T-helper 2 cell treated with Interferon-gamma antibody and Interleukin-4, amounts not matched to agents 5 μg/mL and 100 μg/mL, for 36 hours (primary cell): ENCODE results near the gene ZNF436.
"Not testable (repeated sequence)": the region's sequence is repeated elsewhere in the genome, so short reads cannot be mapped to it uniquely, and the experiment has no call there.

Experiments
- DNase-seq: peaks from one replicate; pipeline ENCODE4 v3.0.0; 2021; ENCODE audit warnings: low spot score
- H3K27ac Mint-ChIP-seq: one replicate; pipeline ENCODE4 v1.8.0; 2021; ENCODE audit warnings: mild to moderate bottlenecking, mixed read lengths
- H3K27me3 Mint-ChIP-seq: one replicate; pipeline ENCODE4 v1.8.0; 2021; ENCODE audit warnings: low read depth, mixed read lengths
- H3K36me3 Mint-ChIP-seq: one replicate; pipeline ENCODE4 v1.8.0; 2021; ENCODE audit warnings: low read depth, mixed read lengths
- H3K4me1 Mint-ChIP-seq: one replicate; pipeline ENCODE4 v1.8.0; 2021; ENCODE audit warnings: low read depth, mixed read lengths
- H3K4me3 Mint-ChIP-seq: one replicate; pipeline ENCODE4 v1.8.0; 2022; ENCODE audit warnings: mild to moderate bottlenecking, moderate library complexity, mixed read lengths
- H3K9me3 Mint-ChIP-seq: one replicate; pipeline ENCODE4 v1.8.0; 2021; ENCODE audit warnings: mixed read lengths

ZNF436 gene

DNA sequence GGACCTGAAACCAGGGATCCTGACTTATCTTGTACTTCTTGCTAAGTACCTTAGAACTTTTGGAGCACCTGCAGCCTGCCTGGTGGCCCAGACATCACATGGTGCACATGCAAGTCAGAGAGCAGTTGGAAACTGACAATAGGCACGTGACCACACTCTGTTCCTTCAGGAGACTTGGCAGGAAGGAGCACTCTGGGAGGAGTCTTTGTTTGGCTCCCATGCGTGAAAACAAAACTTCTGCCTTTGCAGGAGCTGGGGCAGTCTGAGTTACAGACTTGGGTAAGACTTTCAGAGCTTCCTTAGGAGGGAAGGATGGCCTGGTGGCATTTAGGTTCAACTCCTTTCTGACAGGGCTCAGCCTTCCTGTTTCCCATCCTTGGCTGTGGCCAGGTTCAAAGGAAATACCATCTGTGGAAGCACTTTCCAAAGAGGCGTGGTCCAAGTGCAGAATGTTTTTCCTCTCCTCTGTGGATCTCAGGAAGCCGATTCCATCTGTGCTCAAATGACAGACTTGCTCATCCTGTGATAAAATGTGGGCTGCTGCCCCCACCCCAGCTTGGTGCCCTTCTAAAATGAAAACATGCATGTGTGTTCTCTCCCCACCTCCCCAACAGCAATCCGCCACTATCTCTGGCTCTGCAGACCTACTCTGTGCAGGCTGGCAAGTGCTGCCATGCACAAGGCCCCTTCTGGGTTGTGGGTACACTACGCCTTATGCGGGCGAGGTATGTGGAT lies 14.1 kb upstream of the ZNF436 start:
- Mint-ChIP-seq H3K36me3 (no peaks in the 10 kb centered on the region), H3K4me1 (no peaks in the 10 kb centered on the region), H3K27me3 (no peaks in the 10 kb centered on the region), H3K27ac (no peak overlapping the region), H3K4me3 (no peak overlapping the region), H3K9me3 (no peaks in the 10 kb centered on the region)
- DNase-seq, result no peak

DNA sequence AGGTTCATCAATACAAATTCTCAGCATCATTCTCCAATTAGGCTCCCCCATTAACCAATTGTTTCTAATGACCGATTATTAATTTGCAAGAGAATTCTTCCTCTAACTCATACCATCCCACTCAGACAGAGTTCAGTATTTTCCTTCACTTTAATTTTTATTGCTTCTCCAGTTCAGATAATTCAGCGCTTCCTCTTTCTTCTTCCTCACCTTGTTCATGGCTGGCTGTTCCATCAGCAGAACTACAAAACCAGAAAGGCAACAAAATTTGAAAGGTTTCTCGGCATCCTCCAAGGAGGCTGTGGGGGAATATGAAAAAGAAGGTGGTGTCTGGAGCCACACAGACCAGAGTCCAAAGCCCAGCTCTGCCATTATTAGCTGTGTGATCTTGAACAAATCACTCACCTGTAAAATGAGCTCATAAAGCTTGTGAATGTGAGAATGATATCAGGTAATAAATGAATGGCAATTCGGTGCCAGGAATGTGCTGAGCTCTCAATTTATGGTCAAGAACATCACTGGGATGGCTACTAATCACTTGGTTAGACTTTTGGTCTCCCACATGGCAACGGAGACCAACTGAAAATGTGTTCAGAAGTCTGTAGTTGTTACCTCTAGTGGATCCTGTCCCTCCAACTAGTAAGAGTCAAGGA lies 11.7 kb upstream of the ZNF436 start:
- DNase-seq, result no peak
- Mint-ChIP-seq H3K27me3 (no peaks in the 10 kb centered on the region), H3K9me3 (no peaks in the 10 kb centered on the region), H3K27ac (no peak overlapping the region), H3K4me1 (no peaks in the 10 kb centered on the region), H3K4me3 (no peak overlapping the region), H3K36me3 (no peaks in the 10 kb centered on the region)

DNA sequence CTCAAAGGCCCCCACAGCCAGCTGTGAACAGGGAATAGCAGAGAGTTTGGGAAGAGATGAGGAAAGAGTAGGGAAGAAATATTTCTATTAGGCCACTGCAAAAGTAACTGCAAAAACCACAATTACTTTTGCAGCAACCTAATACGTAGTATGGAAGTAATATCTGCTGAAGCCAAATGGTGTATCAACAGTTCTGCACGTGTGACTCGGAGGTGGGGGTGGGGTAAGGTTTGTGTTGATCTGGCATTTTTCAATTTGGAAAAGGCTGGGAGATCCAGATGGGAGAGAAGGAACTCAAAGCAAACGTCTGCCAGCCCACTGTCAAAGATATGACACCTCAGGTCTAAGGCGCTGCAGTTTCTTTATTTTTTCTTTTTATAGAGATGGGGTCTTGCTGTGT lies 11.1 kb upstream of the ZNF436 start:
- H3K36me3 Mint-ChIP-seq, result no peaks in the 10 kb centered on the region
- H3K4me3 Mint-ChIP-seq, result no peak overlapping the region
- H3K27me3 Mint-ChIP-seq, result no peaks in the 10 kb centered on the region
- H3K9me3 Mint-ChIP-seq, result no peaks in the 10 kb centered on the region
- no peak overlapping the region for H3K27ac Mint-ChIP-seq
- no peak for DNase-seq
- no peaks in the 10 kb centered on the region for H3K4me1 Mint-ChIP-seq

DNA sequence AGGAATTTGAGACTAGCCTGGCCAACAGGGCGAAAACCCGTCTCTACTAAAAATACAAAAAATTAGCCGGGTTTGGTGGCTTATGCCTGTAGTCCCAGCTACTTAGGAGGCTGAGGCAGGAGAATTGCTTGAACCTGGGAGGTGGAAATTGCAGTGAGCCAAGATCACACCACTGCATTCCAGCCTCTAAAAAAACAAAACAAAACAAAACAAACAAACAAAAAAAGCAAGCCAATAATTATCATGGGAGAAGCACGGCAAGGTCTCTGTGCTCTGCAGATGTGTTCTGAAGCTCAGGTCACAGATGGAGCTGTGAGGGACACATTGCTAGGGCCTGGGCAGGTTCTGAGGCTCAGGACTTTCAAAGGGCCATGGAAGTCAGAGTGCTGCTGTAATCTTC lies 10.6 kb upstream of the ZNF436 start:
- not testable (repeated sequence) for H3K4me3 Mint-ChIP-seq

DNA sequence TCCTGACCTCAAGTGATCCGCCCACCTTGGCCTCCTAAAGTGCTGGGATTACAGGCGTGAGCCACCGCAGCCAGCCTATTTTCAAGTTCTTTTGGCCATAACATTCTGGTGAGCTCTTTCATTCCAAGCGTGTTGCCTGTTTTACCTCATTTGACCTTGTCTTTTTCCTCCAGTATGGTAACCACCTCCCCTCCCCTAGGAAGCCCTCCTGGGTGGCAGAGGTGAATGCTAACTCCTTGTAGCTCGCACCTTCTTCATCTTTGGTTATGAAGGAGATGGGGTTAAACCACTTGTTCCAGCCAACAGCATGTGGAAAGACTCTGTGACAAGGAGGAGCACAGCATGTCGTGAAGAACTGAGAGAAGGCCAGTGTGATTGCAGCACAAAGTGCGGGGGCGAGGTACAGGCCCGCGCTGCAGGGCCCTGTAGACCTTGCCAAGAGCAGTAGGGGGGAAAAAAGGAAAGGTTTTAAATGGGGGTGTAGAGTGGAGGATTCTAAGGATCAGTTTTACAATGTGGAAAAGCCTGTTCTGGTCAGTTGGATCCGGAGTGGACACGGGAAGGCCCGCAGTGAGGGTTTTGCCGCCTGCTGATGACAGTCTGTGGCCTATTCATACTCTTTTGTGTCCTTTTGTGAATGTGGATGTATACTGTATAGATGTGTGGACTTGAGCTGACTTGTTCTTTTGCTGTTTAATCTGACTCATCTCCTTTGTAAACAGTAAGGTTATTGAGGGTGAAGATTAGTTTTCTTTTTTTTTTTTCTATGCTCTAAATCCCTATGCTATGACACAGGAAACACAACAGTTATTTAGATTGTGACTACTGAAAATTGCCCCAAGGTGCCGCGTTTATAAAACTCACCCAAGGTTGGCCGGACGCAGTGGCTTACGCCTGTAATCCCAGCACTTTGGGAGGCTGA lies 7.5 kb upstream of the ZNF436 start:
- H3K27me3 Mint-ChIP-seq, result no peaks in the 10 kb centered on the region
- no peak overlapping the region for H3K4me3 Mint-ChIP-seq
- no peak overlapping the region for H3K27ac Mint-ChIP-seq
- H3K9me3 Mint-ChIP-seq, result no peaks in the 10 kb centered on the region
- H3K4me1 Mint-ChIP-seq, result peaks cover 1% of the 10 kb centered on the region
- DNase-seq, result no peak
- H3K36me3 Mint-ChIP-seq, result no peaks in the 10 kb centered on the region

More for the DNA sequence above, 10.6 kb upstream of the ZNF436 start:
- not testable (repeated sequence) for H3K27me3 Mint-ChIP-seq, H3K36me3 Mint-ChIP-seq, H3K27ac Mint-ChIP-seq, H3K4me1 Mint-ChIP-seq, H3K9me3 Mint-ChIP-seq, DNase-seq

DNA sequence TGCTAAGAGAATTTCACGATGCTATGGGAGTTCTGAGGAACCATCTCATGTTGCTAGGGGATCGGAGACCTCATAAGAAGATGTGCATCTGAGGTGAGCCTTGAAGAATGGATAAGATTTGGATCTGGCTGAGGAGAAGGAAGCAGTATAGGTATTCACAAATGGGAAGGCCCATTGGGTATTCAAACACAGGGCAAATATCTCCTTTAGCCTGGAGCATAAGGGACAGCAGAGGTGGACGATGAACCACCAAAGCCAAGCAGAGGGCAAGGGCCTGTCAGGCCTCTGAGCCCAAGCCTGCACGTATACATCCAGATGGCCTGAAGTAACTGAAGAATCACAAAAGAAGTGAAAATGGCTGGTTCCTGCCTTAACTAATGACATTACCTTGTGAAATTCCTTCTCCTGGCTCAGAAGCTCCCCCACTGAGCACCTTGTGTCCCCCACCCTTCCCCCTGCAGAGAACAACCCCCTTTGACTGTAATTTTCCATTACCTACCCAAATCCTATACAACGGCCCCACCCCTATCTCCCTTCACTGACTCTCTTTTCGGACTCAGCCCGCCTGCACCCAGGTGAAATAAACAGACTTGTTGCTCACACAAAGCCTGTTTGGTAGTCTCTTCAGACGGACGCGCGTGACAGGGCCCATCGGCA lies 4.6 kb upstream of the ZNF436 start:
- H3K36me3 Mint-ChIP-seq, H3K27ac Mint-ChIP-seq, DNase-seq, H3K9me3 Mint-ChIP-seq, H3K4me3 Mint-ChIP-seq, H3K27me3 Mint-ChIP-seq: not testable (repeated sequence)
- peaks cover 17% of the 10 kb centered on the region for H3K4me1 Mint-ChIP-seq

DNA sequence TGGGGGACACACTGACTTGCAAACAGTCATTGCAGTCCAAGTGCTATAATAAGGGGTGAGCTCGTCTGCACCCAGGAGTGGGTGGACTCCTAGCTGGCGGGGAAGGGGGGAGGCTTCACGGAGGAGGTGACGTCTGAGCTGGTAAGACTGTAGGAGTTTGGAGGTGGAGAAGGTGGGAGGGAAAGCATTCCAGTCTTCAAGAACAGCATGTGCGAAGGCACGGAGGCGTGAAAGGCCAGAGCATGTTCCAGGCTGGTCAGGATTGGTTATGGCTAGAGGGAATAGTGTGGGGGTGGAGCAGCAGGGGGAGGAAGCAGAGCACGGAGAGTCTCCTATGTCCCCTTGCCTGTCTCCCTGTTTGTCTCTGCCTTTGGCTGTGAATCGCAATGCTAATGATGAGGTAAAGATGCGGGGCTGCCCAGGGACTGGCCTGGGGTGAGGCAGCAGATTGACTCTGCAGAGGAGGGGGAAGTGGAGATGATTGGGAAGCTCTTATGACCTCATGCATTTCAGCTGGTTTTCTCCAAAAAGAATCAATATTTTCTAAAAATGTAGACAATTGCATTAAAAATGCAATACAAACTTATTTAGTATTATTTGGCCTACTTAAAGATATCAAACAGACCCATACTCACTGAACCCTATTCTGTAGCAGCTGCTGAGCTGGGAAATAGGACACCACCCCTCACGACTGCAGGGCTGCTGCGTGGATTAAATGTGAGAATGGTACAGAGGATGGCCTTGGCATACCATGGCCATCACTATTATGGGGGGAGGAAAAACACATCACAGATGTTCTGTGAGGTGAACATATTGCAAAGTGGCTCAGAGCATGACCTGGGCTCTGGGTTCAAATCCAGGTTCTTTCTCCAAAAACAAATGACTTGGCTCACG lies 2.6 kb upstream of the ZNF436 start:
- DNase-seq, result no peak
- H3K9me3 Mint-ChIP-seq, result no peaks in the 10 kb centered on the region

DNA sequence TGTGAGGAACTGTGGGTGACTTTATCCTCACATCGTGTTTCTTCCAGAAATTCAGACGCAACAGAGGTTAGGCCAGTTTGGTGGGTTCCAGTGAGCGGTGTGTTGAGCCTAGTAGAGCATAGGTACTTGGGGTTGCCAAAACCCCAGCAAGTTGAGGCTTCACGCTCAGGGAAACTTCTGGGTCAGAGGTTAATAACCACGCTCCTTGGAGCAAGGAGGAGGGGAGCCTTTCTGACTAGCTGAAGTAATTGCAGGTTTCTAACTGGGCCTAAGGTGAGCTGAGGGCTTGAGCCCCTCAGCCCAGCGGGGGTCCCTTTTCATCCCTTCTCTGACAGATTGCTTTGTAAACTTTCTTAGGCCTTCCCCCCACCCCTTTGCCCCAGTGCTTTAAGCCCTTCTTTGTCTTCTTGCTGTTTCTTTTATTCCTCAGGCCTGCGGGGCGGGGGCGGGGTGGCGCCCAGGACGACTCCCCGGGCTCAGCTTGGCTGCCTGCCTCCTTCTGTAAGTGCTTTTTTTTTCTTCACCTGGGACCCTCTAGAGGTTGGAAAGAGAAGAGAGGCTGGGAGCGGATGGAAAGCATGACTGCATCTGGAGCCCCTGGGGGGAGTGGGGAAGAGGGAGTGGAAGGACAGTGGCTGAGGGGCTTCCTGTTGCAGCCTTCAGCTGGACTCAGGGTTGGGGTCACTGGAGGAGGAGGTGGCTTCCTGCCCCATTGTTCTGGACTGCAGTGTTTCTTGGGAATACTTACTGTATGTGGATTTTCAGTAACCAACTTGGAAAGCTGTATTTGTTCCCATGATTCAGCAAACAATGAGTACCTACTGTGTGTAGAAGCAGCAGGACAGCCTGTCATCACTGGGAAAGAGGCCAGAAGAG lies 1.3 kb upstream of the ZNF436 start:
- Mint-ChIP-seq H3K4me3 (peak overlapping the region; percentile 42), H3K27me3 (no peaks in the 10 kb centered on the region), H3K36me3 (peaks cover 21% of the 10 kb centered on the region), H3K27ac (no peak overlapping the region), H3K9me3 (peaks cover 12% of the 10 kb centered on the region), H3K4me1 (peaks cover 29% of the 10 kb centered on the region)
- DNase-seq, result no peak

More for the DNA sequence above, 2.6 kb upstream of the ZNF436 start:
- Mint-ChIP-seq H3K27me3 (no peaks in the 10 kb centered on the region), H3K4me3 (no peak overlapping the region), H3K36me3 (peaks cover 8% of the 10 kb centered on the region), H3K4me1 (peaks cover 24% of the 10 kb centered on the region), H3K27ac (no peak overlapping the region)

DNA sequence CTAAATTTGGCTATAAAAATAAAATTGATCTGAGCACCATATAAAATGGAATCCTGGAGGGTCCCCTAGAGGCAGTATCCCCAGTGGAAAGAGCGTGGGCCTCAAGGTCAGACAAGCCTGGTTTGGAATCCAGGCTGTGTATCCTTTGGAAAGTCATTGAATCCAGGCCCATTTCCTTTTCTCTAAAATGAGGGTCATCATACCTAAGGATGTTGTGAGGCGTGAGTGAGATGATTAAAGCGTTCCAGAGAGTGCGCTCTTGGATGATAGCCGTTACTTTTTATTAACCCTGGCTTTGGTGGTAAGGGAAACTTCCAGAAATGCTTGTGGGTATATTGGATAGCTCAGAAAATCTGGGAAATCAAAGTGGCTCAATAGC lies 683 bp upstream of the ZNF436 start:
- no peak overlapping the region for H3K27ac Mint-ChIP-seq
- H3K36me3 Mint-ChIP-seq, result peaks cover 24% of the 10 kb centered on the region
- peaks cover 15% of the 10 kb centered on the region for H3K9me3 Mint-ChIP-seq
- H3K4me3 Mint-ChIP-seq, result peak overlapping the region; percentile 92
- no peaks in the 10 kb centered on the region for H3K27me3 Mint-ChIP-seq
- H3K4me1 Mint-ChIP-seq, result peaks cover 29% of the 10 kb centered on the region
- no peak for DNase-seq

DNA sequence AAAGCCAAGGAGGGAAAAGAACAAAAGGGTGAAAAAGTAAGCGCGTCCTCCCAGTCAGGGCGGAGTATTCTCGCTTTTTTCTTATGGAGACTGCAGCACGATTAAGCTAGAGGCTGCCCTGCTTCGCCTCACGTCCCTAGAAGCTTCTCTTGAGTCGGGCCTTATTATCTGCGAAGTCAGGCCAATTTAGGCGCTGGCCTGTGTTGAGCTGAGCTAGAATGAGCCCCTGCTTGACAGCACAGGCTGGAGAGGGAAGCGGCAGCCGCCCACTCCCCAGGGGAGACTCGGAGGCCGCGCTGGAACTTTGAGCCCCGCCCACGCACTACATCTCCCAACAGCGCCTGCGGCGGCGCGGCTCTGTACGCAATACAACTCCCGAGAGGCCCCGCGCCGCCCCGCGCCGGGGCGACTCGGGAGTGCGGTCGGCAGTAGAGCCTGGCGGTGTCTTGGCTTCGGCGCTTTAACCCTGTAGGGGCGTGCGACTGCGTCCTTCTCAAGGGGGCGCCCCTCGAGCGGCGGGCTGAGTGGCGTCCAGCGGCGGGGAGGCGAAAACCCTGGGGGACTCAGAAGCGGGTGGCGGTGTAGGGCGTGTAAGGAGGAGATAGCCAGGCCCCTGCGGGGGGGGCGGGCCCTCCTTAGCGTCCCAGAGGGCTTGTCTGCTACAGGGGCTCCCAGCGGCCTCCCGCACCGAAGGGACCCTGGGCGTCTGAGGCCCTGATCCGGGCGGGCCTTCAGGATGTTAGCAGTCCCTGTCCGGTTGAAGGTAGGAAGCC lies 888 bp downstream of the ZNF436 start:
- peak overlapping the region; percentile 95 for H3K27ac Mint-ChIP-seq
- DNase-seq, result peak; percentile 92
- peak overlapping the region; percentile 92 for H3K4me3 Mint-ChIP-seq
- H3K4me1 Mint-ChIP-seq, result peaks cover 29% of the 10 kb centered on the region
- peaks cover 37% of the 10 kb centered on the region for H3K36me3 Mint-ChIP-seq
- peaks cover 21% of the 10 kb centered on the region for H3K9me3 Mint-ChIP-seq
- no peaks in the 10 kb centered on the region for H3K27me3 Mint-ChIP-seq

DNA sequence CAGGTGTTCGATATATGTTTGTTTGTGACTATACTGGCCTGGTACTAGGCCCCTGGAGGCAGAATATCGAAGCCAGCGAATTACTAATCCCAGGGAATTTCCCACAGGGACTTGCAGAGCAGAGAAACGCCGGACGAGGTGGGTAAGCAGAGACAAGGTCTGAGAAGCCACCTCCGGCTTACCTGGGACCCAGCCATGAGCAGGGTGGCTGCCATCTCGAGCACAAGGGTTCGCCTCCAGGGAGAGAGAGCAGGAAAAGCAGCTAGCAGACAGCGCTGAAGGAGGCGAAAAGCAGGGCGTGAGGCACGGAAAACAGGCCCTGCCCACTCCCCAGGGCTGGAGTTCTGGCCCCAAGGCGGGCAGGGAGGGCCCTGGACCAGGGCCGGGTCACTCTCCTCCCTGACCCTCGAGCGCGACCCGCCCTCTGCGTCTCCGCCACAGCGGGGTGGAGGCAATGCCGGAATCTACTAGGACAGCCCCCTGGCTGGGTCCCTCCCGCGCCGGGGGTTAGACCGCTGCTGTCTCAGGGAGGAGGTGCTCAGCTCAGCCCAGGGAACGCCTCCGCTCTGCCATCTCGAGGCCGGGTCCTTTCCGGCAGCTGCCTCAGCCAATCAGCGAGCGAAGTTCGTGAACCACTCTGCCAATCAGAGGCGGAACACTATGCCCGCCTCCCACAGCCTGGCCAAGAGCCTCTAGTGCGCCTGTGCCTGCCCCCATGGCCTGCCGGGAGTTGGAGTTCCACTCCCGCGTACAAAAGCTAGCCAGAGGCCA lies 1.7 kb downstream of the ZNF436 start:
- peaks cover 28% of the 10 kb centered on the region for H3K9me3 Mint-ChIP-seq
- peaks cover 29% of the 10 kb centered on the region for H3K4me1 Mint-ChIP-seq
- peak; percentile 99 for DNase-seq
- peak overlapping the region; percentile 92 for H3K4me3 Mint-ChIP-seq
- H3K27me3 Mint-ChIP-seq, result no peaks in the 10 kb centered on the region
- H3K36me3 Mint-ChIP-seq, result peaks cover 44% of the 10 kb centered on the region
- H3K27ac Mint-ChIP-seq, result peak overlapping the region; percentile 95
